ENCODE measurements around the gene SCAMP1.

DNA sequence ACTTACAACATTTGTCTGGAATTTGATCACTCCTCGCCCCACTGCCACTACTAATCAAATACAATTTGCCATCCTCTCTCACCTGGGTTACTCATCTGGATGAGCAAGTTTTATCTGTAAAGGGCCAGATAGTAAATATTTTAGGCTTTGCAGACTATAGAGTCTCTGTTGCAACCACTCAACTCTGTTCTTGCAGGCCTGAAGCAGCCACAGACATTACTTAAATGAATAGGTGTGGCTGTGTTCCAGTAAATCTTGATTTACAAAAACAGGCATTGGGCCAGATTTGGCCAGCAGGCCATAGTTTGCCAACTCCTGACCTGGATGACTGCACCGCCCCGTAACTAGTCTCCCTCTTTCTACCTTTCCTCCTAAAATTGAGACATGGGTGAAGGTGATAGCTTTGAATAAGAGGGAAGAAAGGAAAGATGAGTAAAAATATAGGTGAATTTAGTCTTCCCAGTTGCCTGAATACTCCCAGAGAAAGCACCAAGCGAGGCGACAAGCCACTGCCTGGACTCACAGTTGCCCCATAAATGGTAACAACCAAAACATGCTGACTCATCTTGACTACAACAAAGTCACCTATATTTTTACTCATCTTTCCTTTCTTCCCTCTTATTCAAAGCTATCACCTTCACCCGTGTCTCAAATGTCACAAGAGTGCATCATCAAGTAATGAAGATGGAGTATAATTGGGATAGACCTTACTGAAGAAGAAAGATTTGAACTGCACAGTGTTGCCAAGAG, 32.5 kb upstream of the SCAMP1 start:
- TF ChIP-seq, protein P1, sequence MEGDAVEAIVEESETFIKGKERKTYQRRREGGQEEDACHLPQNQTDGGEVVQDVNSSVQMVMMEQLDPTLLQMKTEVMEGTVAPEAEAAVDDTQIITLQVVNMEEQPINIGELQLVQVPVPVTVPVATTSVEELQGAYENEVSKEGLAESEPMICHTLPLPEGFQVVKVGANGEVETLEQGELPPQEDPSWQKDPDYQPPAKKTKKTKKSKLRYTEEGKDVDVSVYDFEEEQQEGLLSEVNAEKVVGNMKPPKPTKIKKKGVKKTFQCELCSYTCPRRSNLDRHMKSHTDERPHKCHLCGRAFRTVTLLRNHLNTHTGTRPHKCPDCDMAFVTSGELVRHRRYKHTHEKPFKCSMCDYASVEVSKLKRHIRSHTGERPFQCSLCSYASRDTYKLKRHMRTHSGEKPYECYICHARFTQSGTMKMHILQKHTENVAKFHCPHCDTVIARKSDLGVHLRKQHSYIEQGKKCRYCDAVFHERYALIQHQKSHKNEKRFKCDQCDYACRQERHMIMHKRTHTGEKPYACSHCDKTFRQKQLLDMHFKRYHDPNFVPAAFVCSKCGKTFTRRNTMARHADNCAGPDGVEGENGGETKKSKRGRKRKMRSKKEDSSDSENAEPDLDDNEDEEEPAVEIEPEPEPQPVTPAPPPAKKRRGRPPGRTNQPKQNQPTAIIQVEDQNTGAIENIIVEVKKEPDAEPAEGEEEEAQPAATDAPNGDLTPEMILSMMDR (IDR thresholded peaks at IDR 0.05; ENCODE audit: insufficient read depth, low read length): no peak
- TF ChIP-seq REST (IDR thresholded peaks at IDR 0.05; ENCODE audit: insufficient replicate concordance, low read depth) (no peak), POLR2AphosphoS5 (IDR thresholded peaks at IDR 0.05; ENCODE audit: low read depth) (no peak), GABPA (IDR thresholded peaks at IDR 0.05; ENCODE audit: low read depth) (no peak), SPI1 (IDR thresholded peaks at IDR 0.05; ENCODE audit: borderline replicate concordance, low read depth) (no peak)
